ENCODE results near the gene TSPY4. TPM values are rescaled to one million over a fixed set of nuclear protein-coding genes. Genes with fewer than 3 reads are reported as not detected.
"Not testable (repeated sequence)": the region's sequence is repeated elsewhere in the genome, so short reads cannot be mapped to it uniquely, and the experiment has no call there.

TSPY4 gene, protein sequence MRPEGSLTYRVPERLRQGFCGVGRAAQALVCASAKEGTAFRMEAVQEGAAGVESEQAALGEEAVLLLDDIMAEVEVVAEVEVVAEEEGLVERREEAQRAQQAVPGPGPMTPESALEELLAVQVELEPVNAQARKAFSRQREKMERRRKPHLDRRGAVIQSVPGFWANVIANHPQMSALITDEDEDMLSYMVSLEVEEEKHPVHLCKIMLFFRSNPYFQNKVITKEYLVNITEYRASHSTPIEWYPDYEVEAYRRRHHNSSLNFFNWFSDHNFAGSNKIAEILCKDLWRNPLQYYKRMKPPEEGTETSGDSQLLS
- not detected for total RNA-seq
- not detected for polyA plus RNA-seq

DNA sequence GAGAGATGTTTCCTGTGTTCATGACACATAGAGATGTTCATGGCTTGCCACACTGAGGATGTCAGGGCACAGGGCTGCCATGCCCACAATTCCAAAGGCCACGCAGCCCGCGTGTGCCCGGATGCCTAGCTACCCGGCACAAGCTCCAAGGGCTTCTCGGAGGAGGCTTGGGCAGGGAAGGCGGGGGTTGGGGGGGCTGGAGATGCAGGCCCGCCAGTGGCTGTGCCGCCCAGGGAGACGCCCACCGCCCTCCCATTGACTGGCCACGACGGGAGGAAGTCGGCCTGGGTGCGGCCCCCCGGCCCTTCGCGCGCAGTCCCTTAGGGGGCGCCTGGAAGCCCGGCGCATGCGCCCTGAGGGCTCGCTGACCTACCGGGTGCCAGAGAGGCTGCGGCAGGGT is at the start of gene TSPY4:
Gene TSPY4, plus strand, starts transcription at position 301 of the 400 bp plus-strand sequence. Its CDS starts 46 bp downstream, at position 347.
- not testable (repeated sequence) for DNase-seq (ENCODE audit: low spot score); H3K4me3 ChIP-seq (ENCODE audit: low read depth in 1 of 3, low read length in 3 of 3)

DNA sequence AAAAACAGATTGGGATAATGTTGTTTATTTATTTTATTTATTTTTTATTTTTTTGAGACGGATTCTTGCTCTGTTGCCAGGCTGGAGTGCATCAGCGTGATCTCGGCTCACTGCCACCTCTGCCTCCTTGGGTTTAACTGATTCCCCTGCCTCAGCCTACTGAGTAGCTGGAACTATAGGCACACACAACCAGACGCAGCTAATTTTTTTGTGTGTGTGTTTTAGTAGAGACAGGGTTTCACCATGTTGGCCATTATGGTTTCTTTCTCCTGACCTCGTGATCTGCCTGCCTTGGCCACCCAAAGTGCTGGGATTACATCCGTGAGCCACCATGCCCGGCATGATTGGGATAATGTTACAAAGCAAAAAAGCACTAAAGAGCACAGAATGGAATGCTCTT is 16.3 kb upstream of the TSPY4 start:
- 58% methylated on average over 7 of the region's 7 CpGs for WGBS
- no peak overlapping the region for H3K9ac ChIP-seq (ENCODE audit: low read depth in 1 of 2, low read length in 2 of 2)

More for the DNA sequence above, at the start of gene TSPY4:
- H3K9me3 ChIP-seq (ENCODE audit: control insufficient read depth in 4 of 4, low read length in 3 of 4); H3K27me3 ChIP-seq (ENCODE audit: control insufficient read depth in 4 of 4, insufficient read depth in 4 of 4, low read length in 3 of 4); H3K9ac ChIP-seq (ENCODE audit: low read depth in 1 of 2, low read length in 2 of 2); H3K36me3 ChIP-seq (ENCODE audit: control insufficient read depth in 4 of 4, insufficient read depth in 3 of 4, low read depth in 1 of 4, low read length in 3 of 4); H3K27ac ChIP-seq (ENCODE audit: low read depth in 1 of 2, low read length in 2 of 2); H3K4me1 ChIP-seq (ENCODE audit: control insufficient read depth in 4 of 4, insufficient read depth in 4 of 4, low read length in 3 of 4): not testable (repeated sequence)
- WGBS, result 78% methylated on average over 13 of the region's 26 CpGs

DNA sequence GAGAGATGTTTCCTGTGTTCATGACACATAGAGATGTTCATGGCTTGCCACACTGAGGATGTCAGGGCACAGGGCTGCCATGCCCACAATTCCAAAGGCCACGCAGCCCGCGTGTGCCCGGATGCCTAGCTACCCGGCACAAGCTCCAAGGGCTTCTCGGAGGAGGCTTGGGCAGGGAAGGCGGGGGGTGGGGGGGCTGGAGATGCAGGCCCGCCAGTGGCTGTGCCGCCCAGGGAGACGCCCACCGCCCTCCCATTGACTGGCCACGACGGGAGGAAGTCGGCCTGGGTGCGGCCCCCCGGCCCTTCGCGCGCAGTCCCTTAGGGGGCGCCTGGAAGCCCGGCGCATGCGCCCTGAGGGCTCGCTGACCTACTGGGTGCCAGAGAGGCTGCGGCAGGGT is 20.2 kb downstream of the TSPY4 start, which contains the start of gene TSPY8:
Gene TSPY8, plus strand, starts transcription at position 301 of the 400 bp plus-strand sequence. Its CDS starts 46 bp downstream, at position 347.
- H3K36me3 ChIP-seq (ENCODE audit: control insufficient read depth in 4 of 4, insufficient read depth in 3 of 4, low read depth in 1 of 4, low read length in 3 of 4); H3K4me1 ChIP-seq (ENCODE audit: control insufficient read depth in 4 of 4, insufficient read depth in 4 of 4, low read length in 3 of 4); H3K27ac ChIP-seq (ENCODE audit: low read depth in 1 of 2, low read length in 2 of 2); H3K4me3 ChIP-seq (ENCODE audit: low read depth in 1 of 3, low read length in 3 of 3); H3K9me3 ChIP-seq (ENCODE audit: control insufficient read depth in 4 of 4, low read length in 3 of 4); H3K27me3 ChIP-seq (ENCODE audit: control insufficient read depth in 4 of 4, insufficient read depth in 4 of 4, low read length in 3 of 4); H3K9ac ChIP-seq (ENCODE audit: low read depth in 1 of 2, low read length in 2 of 2); DNase-seq (ENCODE audit: low spot score): not testable (repeated sequence)
- 67% methylated on average over 6 of the region's 25 CpGs for WGBS

More for the DNA sequence above, 16.3 kb upstream of the TSPY4 start:
- Histone ChIP-seq H3K4me3 (ENCODE audit: low read depth in 1 of 3, low read length in 3 of 3) (no peak overlapping the region), H3K36me3 (ENCODE audit: control insufficient read depth in 4 of 4, insufficient read depth in 3 of 4, low read depth in 1 of 4, low read length in 3 of 4) (no peaks in the 10 kb centered on the region), H3K27ac (ENCODE audit: low read depth in 1 of 2, low read length in 2 of 2) (no peak overlapping the region), H3K9me3 (ENCODE audit: control insufficient read depth in 4 of 4, low read length in 3 of 4) (no peaks in the 10 kb centered on the region), H3K27me3 (ENCODE audit: control insufficient read depth in 4 of 4, insufficient read depth in 4 of 4, low read length in 3 of 4) (no peaks in the 10 kb centered on the region), H3K4me1 (ENCODE audit: control insufficient read depth in 4 of 4, insufficient read depth in 4 of 4, low read length in 3 of 4) (no peaks in the 10 kb centered on the region)
- no peak for DNase-seq (ENCODE audit: low spot score)
- no peak for TF ChIP-seq FOXA2 (IDR thresholded peaks at IDR 0.05)
- TF ChIP-seq FOXA1 (IDR thresholded peaks at IDR 0.05), result no peak
- TF ChIP-seq GABPA (IDR thresholded peaks at IDR 0.05 in 1 of 2, conservative IDR thresholded peaks at IDR 0.05 in 1 of 2), result no peak
- TF ChIP-seq, protein P1, sequence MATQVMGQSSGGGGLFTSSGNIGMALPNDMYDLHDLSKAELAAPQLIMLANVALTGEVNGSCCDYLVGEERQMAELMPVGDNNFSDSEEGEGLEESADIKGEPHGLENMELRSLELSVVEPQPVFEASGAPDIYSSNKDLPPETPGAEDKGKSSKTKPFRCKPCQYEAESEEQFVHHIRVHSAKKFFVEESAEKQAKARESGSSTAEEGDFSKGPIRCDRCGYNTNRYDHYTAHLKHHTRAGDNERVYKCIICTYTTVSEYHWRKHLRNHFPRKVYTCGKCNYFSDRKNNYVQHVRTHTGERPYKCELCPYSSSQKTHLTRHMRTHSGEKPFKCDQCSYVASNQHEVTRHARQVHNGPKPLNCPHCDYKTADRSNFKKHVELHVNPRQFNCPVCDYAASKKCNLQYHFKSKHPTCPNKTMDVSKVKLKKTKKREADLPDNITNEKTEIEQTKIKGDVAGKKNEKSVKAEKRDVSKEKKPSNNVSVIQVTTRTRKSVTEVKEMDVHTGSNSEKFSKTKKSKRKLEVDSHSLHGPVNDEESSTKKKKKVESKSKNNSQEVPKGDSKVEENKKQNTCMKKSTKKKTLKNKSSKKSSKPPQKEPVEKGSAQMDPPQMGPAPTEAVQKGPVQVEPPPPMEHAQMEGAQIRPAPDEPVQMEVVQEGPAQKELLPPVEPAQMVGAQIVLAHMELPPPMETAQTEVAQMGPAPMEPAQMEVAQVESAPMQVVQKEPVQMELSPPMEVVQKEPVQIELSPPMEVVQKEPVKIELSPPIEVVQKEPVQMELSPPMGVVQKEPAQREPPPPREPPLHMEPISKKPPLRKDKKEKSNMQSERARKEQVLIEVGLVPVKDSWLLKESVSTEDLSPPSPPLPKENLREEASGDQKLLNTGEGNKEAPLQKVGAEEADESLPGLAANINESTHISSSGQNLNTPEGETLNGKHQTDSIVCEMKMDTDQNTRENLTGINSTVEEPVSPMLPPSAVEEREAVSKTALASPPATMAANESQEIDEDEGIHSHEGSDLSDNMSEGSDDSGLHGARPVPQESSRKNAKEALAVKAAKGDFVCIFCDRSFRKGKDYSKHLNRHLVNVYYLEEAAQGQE (IDR thresholded peaks at IDR 0.05), result no peak
- TF ChIP-seq EGR1 (IDR thresholded peaks at IDR 0.05; ENCODE audit: low read depth in 2 of 2), result no peak
- no peak for TF ChIP-seq RAD21 (IDR thresholded peaks at IDR 0.05)
- TF ChIP-seq NR2F2 (IDR thresholded peaks at IDR 0.05), result no peak

Small RNA genes lying within 50 kb of the gene (small RNA-seq; reads per million reads assigned to genes)
- gene AC006158.1, result not detected

Other genes with a start within 250 kb of the TSPY4 start
- not detected for gene TSPY8, start 20.3 kb downstream of the TSPY4 start, total RNA-seq
- gene TSPY8, start 20.3 kb downstream of the TSPY4 start, polyA plus RNA-seq, result not detected
- gene TSPY3, start 61.0 kb downstream of the TSPY4 start, total RNA-seq, result not detected
- gene TSPY3, start 61.0 kb downstream of the TSPY4 start, polyA plus RNA-seq, result not detected
- not detected for gene TSPY1, start 129.5 kb downstream of the TSPY4 start, total RNA-seq
- not detected for gene TSPY1, start 129.5 kb downstream of the TSPY4 start, polyA plus RNA-seq
- not detected for gene TSPY9, start 149.8 kb downstream of the TSPY4 start, total RNA-seq
- gene TSPY9, start 149.8 kb downstream of the TSPY4 start, polyA plus RNA-seq, result not detected
- not detected for gene TSPY10, start 190.4 kb downstream of the TSPY4 start, total RNA-seq
- gene TSPY10, start 190.4 kb downstream of the TSPY4 start, polyA plus RNA-seq, result not detected